ENCODE measurements around the gene NRSN2. TPM values are rescaled to one million over a fixed set of nuclear protein-coding genes. Genes with fewer than 3 reads are reported as not detected.

The NRSN2 gene
- total RNA-seq, 1 donor from 2014 or later, result 21.6 TPM

GRCh38 chr20:325045-325888, 21.6 kb upstream of the NRSN2 start, which contains the start of gene SOX12:
TSS of gene SOX12 (plus strand) at chr20:325552. CDS start at chr20:325925, 373 bp downstream.
- H3K9me3 ChIP-seq, result no peaks in the 10 kb centered on the region
- H3K36me3 ChIP-seq, result no peaks in the 10 kb centered on the region
- peak in 1 of 2 donors; percentile 97 for DNase-seq (ENCODE audit: extremely low spot score in 2 of 2)
- peak within 1 kb of the TSS; percentile 96 for H3K27ac ChIP-seq
- no peaks in the 10 kb centered on the region for H3K27me3 ChIP-seq
- H3K4me1 ChIP-seq, result peaks cover 55% of the 10 kb centered on the region
- TF ChIP-seq CTCF (IDR thresholded peaks at IDR 0.05) (no peak), POLR2A (IDR thresholded peaks at IDR 0.05) (peak in 1 of 2 donors; percentile 38), POLR2AphosphoS5 (IDR thresholded peaks at IDR 0.05; ENCODE audit: insufficient read depth in 1 of 2, low read depth in 1 of 2) (peak in 1 of 2 donors; percentile 49)
- peak within 1 kb of the TSS; percentile 69 to 97 for H3K4me3 ChIP-seq
- intact Hi-C loops (cut with DNase I), result loop anchor here (10.0 kb wide), 1 partner anchor 50 kb away; no protein-coding TSS in a partner anchor

- intact Hi-C loops (cut with DNase I), result loop anchor here (10.0 kb wide), 1 partner anchor 51 kb away; no protein-coding TSS in a partner anchor
- Histone ChIP-seq H3K4me1 (peaks cover 61% of the 10 kb centered on the region), H3K36me3 (no peaks in the 10 kb centered on the region), H3K4me3 (peak overlapping the region; percentile 69 to 97), H3K27me3 (no peaks in the 10 kb centered on the region), H3K9me3 (no peaks in the 10 kb centered on the region), H3K27ac (peak overlapping the region; percentile 96)
- no peak for DNase-seq (ENCODE audit: extremely low spot score in 2 of 2)
- TF ChIP-seq POLR2AphosphoS5 (IDR thresholded peaks at IDR 0.05; ENCODE audit: insufficient read depth in 1 of 2, low read depth in 1 of 2), result no peak
- TF ChIP-seq POLR2A (IDR thresholded peaks at IDR 0.05), result no peak
- TF ChIP-seq CTCF (IDR thresholded peaks at IDR 0.05), result no peak
These were observed 20.8 kb upstream of the NRSN2 start for GRCh38 chr20:325889-326644.

GRCh38 chr20:326645-327185, 20.2 kb upstream of the NRSN2 start:
- peak overlapping the region; percentile 69 to 97 for H3K4me3 ChIP-seq
- peaks cover 61% of the 10 kb centered on the region for H3K4me1 ChIP-seq
- H3K9me3 ChIP-seq, result no peaks in the 10 kb centered on the region
- H3K27ac ChIP-seq, result peak overlapping the region; percentile 96
- H3K27me3 ChIP-seq, result no peaks in the 10 kb centered on the region
- TF ChIP-seq POLR2AphosphoS5 (IDR thresholded peaks at IDR 0.05; ENCODE audit: insufficient read depth in 1 of 2, low read depth in 1 of 2) (no peak), POLR2A (IDR thresholded peaks at IDR 0.05) (no peak), CTCF (IDR thresholded peaks at IDR 0.05) (no peak)
- no peaks in the 10 kb centered on the region for H3K36me3 ChIP-seq
- intact Hi-C loops (cut with DNase I), result loop anchor here (10.0 kb wide), 1 partner anchor 52 kb away; no protein-coding TSS in a partner anchor
- no peak for DNase-seq (ENCODE audit: extremely low spot score in 2 of 2)

- intact Hi-C loops (cut with DNase I), result loop anchor here (10.0 kb wide), 1 partner anchor 53 kb away; no protein-coding TSS in a partner anchor
These were observed 19.5 kb upstream of the NRSN2 start for GRCh38 chr20:327186-328026.

More at GRCh38 chr20:327186-328026, 19.5 kb upstream of the NRSN2 start:
- TF ChIP-seq CTCF (IDR thresholded peaks at IDR 0.05) (no peak), POLR2AphosphoS5 (IDR thresholded peaks at IDR 0.05; ENCODE audit: insufficient read depth in 1 of 2, low read depth in 1 of 2) (peak; percentile 80 to 86), POLR2A (IDR thresholded peaks at IDR 0.05) (peak in 1 of 2 donors; percentile 17)
- peak overlapping the region; percentile 96 for H3K27ac ChIP-seq
- H3K27me3 ChIP-seq, result no peaks in the 10 kb centered on the region
- H3K36me3 ChIP-seq, result no peaks in the 10 kb centered on the region
- H3K4me3 ChIP-seq, result peak overlapping the region; percentile 69 to 97
- H3K9me3 ChIP-seq, result no peaks in the 10 kb centered on the region
- peaks cover 61% of the 10 kb centered on the region for H3K4me1 ChIP-seq
- DNase-seq (ENCODE audit: extremely low spot score in 2 of 2), result no peak
